ENCODE results near the gene GPR15LG.

The GPR15LG gene

GRCh38 chr10:84232376-84232775 lies 58.8 kb downstream of the GPR15LG start:
- H3K4me3 ChIP-seq (replicated peaks in 1 of 2; ENCODE audit: low read depth in 2 of 2, low read length in 2 of 2): no peak overlapping the region
- TF ChIP-seq, protein P1, sequence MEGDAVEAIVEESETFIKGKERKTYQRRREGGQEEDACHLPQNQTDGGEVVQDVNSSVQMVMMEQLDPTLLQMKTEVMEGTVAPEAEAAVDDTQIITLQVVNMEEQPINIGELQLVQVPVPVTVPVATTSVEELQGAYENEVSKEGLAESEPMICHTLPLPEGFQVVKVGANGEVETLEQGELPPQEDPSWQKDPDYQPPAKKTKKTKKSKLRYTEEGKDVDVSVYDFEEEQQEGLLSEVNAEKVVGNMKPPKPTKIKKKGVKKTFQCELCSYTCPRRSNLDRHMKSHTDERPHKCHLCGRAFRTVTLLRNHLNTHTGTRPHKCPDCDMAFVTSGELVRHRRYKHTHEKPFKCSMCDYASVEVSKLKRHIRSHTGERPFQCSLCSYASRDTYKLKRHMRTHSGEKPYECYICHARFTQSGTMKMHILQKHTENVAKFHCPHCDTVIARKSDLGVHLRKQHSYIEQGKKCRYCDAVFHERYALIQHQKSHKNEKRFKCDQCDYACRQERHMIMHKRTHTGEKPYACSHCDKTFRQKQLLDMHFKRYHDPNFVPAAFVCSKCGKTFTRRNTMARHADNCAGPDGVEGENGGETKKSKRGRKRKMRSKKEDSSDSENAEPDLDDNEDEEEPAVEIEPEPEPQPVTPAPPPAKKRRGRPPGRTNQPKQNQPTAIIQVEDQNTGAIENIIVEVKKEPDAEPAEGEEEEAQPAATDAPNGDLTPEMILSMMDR (IDR thresholded peaks at IDR 0.05; ENCODE audit: low read depth, low read length): no peak
- no peak for DNase-seq (ENCODE audit: low read depth in 2 of 2)

- no peak overlapping the region for H3K4me3 ChIP-seq (replicated peaks in 1 of 2; ENCODE audit: low read depth in 2 of 2, low read length in 2 of 2)
- TF ChIP-seq, protein P1 (IDR thresholded peaks at IDR 0.05; ENCODE audit: low read depth, low read length): no peak
- DNase-seq (ENCODE audit: low read depth in 2 of 2): no peak
Measured at GRCh38 chr10:84233940-84234339, 60.3 kb downstream of the GPR15LG start.

GRCh38 chr10:84234479-84234878 lies 60.9 kb downstream of the GPR15LG start:
- H3K4me3 ChIP-seq (replicated peaks in 1 of 2; ENCODE audit: low read depth in 2 of 2, low read length in 2 of 2): no peak overlapping the region
- TF ChIP-seq, protein P1 (IDR thresholded peaks at IDR 0.05; ENCODE audit: low read depth, low read length): no peak
- DNase-seq (ENCODE audit: low read depth in 2 of 2): no peak

Measured in cardiac fibroblast (primary cell).